Measurements from ENCODE around the gene ATP8B3.

ATP8B3 gene

GRCh38 chr19:1811942-1812425 lies at the start of gene ATP8B3:
Gene ATP8B3 (minus strand): TSS chr19:1812276. CDS start chr19:1811736, 540 bp downstream.
- DNase-seq, result no peak

- DNase-seq, result peak; percentile 44
Measured at GRCh38 chr19:1861599-1862031, 49.5 kb upstream of the ATP8B3 start.

- DNase-seq, result peak; percentile 14
Measured at GRCh38 chr19:1860821-1861598, 48.9 kb upstream of the ATP8B3 start.

GRCh38 chr19:1860042-1860775 lies 48.1 kb upstream of the ATP8B3 start:
- DNase-seq, result peak; percentile 94

- DNase-seq, result peak; percentile 42
Measured at GRCh38 chr19:1859331-1859781, 47.3 kb upstream of the ATP8B3 start.

GRCh38 chr19:1858412-1859081 lies 46.5 kb upstream of the ATP8B3 start:
- no peak for DNase-seq

GRCh38 chr19:1857648-1858326 lies 45.7 kb upstream of the ATP8B3 start:
- peak; percentile 19 for DNase-seq

- DNase-seq, result peak; percentile 78
Measured at GRCh38 chr19:1856698-1857603, 44.9 kb upstream of the ATP8B3 start.

GRCh38 chr19:1856345-1856697 lies 44.2 kb upstream of the ATP8B3 start:
- peak; percentile 84 for DNase-seq

- DNase-seq, result no peak
Measured at GRCh38 chr19:1855828-1856255, 43.8 kb upstream of the ATP8B3 start.

GRCh38 chr19:1855040-1855827 lies 43.2 kb upstream of the ATP8B3 start:
- peak; percentile 95 for DNase-seq

GRCh38 chr19:1854542-1855039 lies 42.5 kb upstream of the ATP8B3 start:
- DNase-seq, result no peak

GRCh38 chr19:1854039-1854541 lies 42.0 kb upstream of the ATP8B3 start:
- no peak for DNase-seq

GRCh38 chr19:1853295-1854038 lies 41.4 kb upstream of the ATP8B3 start:
- peak; percentile 80 for DNase-seq

- DNase-seq, result no peak
Measured at GRCh38 chr19:1852581-1853128, 40.6 kb upstream of the ATP8B3 start.

- peak; percentile 85 for DNase-seq
Measured at GRCh38 chr19:1851654-1852580, 39.8 kb upstream of the ATP8B3 start.

- no peak for DNase-seq
Measured at GRCh38 chr19:1850809-1851653, 39.0 kb upstream of the ATP8B3 start.
